Panc1 (cell line): Measurements from ENCODE around the gene GNPAT. TPM values are rescaled to one million over a fixed set of nuclear protein-coding genes. Genes with fewer than 3 reads are reported as not detected.

Experiments
- ATAC-seq: fragments of 200-7000 bp; cut with Tn5 transposase; 2 replicates; pipeline ENCODE4 v1.9.1; 2020; ENCODE audit warnings: mild to moderate bottlenecking, moderate library complexity
- BruUV-seq: library from RNA; stranded (reverse); fragments of 400-500 nt; replicated peaks from 2 replicates; lab custom pipeline; 2021; lab: Mats Ljungman, UMichigan
- CTCF ChIA-PET: fragments of 300-600 bp; sonication (Branson Sonifier 250); formaldehyde crosslinking; loops from one replicate; lab custom pipeline; 2022; ENCODE audit warnings: antibody characterized with exemption; lab: Charles Lee
- POLR2A ChIA-PET: fragments of 300-600 bp; sonication (Branson Sonifier 250); formaldehyde crosslinking; loops from one replicate; lab custom pipeline; 2022; ENCODE audit warnings: antibody characterized with exemption; lab: Charles Lee
- DNase-seq: peaks from one replicate; pipeline ENCODE4 v3.0.0-alpha.2; 2010; ENCODE audit warnings: low read depth, low spot score
- H3K27ac ChIP-seq: 2 replicates; pipeline ENCODE4 v1.5.1; 2011; ENCODE audit warnings: mild to moderate bottlenecking, low read length, inconsistent platforms
- H3K27me3 ChIP-seq: fragments of 200-500 bp; sonication (Bioruptor generic); 2 replicates; pipeline ENCODE4 v1.6.0; 2014; ENCODE audit warnings: low read length, inconsistent platforms; ENCODE audit not compliant: control insufficient read depth, insufficient read depth
- H3K36me3 ChIP-seq: fragments of 200-500 bp; sonication (Bioruptor generic); 2 replicates; pipeline ENCODE4 v1.5.1; 2014; ENCODE audit warnings: inconsistent platforms, mild to moderate bottlenecking, low read length, moderate library complexity; ENCODE audit not compliant: control insufficient read depth, insufficient read depth
- H3K4me1 ChIP-seq: 2 replicates; pipeline ENCODE4 v1.5.1; 2011; ENCODE audit warnings: inconsistent platforms, mild to moderate bottlenecking, low read length, moderate library complexity; ENCODE audit not compliant: control insufficient read depth, insufficient read depth
- H3K4me3 ChIP-seq, 2 experiments: 2 replicates each; pipeline ENCODE4 v1.5.1; 2011 to 2012; ENCODE audit warnings: low read depth in 2 of 2, low read length in 2 of 2, mild to moderate bottlenecking in 2 of 2, inconsistent platforms in 1 of 2, moderate library complexity in 1 of 2
- H3K9me3 ChIP-seq: fragments of 200-500 bp; sonication (Bioruptor generic); 2 replicates; pipeline ENCODE4 v1.5.1; 2014; ENCODE audit warnings: low read depth, mild to moderate bottlenecking, inconsistent platforms, low read length, moderate library complexity; ENCODE audit not compliant: control insufficient read depth, insufficient read depth
- CTCF ChIP-seq: fragments of 450-650 bp; IDR thresholded peaks from 2 replicates; pipeline ENCODE4 v1.5.1; 2017; ENCODE audit warnings: mild to moderate bottlenecking
- POLR2AphosphoS5 ChIP-seq: IDR thresholded peaks from 2 replicates; pipeline ENCODE4 v1.6.1; 2012; ENCODE audit warnings: mild to moderate bottlenecking, low read depth, low read length, moderate library complexity
- REST ChIP-seq, 2 experiments: IDR thresholded peaks; 2 replicates each; pipeline ENCODE4 v1.6.1; 2011 to 2012; ENCODE audit warnings: low read depth in 2 of 2, control low read depth in 1 of 2, low read length in 1 of 2, mild to moderate bottlenecking in 1 of 2, moderate library complexity in 1 of 2; ENCODE audit not compliant: insufficient read depth in 1 of 2
- SIN3A ChIP-seq: IDR thresholded peaks from 2 replicates; pipeline ENCODE4 v1.6.1; 2012; ENCODE audit warnings: low read depth, mild to moderate bottlenecking, low read length, moderate library complexity, borderline replicate concordance; ENCODE audit not compliant: insufficient read depth
- TCF7L2 ChIP-seq: IDR thresholded peaks from 2 replicates; pipeline ENCODE4 v1.6.1; 2011; ENCODE audit warnings: mild to moderate bottlenecking, low read depth, low read length, inconsistent platforms
- in situ Hi-C: cut with HindIII; loops from 2 replicates; pipeline ENCODE4 v1.10.0; 2016; ENCODE audit warnings: low sequenced_read_pairs, low pct_unique_long_range_greater_than_20kb
- intact Hi-C: fragments of 100-400 bp; cut with micrococcal nuclease; formaldehyde crosslinking; loops from one replicate; pipeline ENCODE4 v1.10.0; 2022; ENCODE audit not compliant: unreplicated experiment
- total RNA-seq: library from RNA; stranded (reverse); gene quantifications from one replicate; pipeline ENCODE4 v1.2.1, GENCODE V29; 2021; ENCODE audit not compliant: unreplicated experiment

The GNPAT gene
- total RNA-seq, 1 experiment from 2014 or later, result 42.5 TPM

GRCh38 chr1:231215681-231216385 is 25.2 kb upstream of the GNPAT start:
- DNase-seq (no peak), ATAC-seq (no peak)
- 0 out of 2 replicates have a peak, but pooled peaks cover 3% of the 10 kb centered on the region for H3K4me1 ChIP-seq
- POLR2A ChIA-PET, result interaction anchor here (0.5 kb wide), 1 partner anchor 258 kb away, joined by 3 read pairs; no protein-coding TSS in a partner anchor
- intact Hi-C loops (loop anchor here (10.0 kb wide), 1 partner anchor 581 kb away; no protein-coding TSS in a partner anchor), in situ Hi-C loops (no loop called here)
- H3K27me3 ChIP-seq, result no peaks in the 10 kb centered on the region
- CTCF ChIA-PET, result no interaction called here
- no peaks in the 10 kb centered on the region for H3K9me3 ChIP-seq
- H3K4me3 ChIP-seq, result no peak overlapping the region
- BruUV-seq, result no TSS peak
- no peak for TF ChIP-seq CTCF
- no peak for TF ChIP-seq TCF7L2
- TF ChIP-seq REST (IDR thresholded peaks at IDR 0.05; ENCODE audit: insufficient read depth in 1 of 2, low read depth in 2 of 2, low read length in 1 of 2), result no peak
- TF ChIP-seq POLR2AphosphoS5, result no peak
- no peak for TF ChIP-seq SIN3A
- H3K27ac ChIP-seq, result no peak overlapping the region
- no peaks in the 10 kb centered on the region for H3K36me3 ChIP-seq

GRCh38 chr1:231216498-231216897 is 24.5 kb upstream of the GNPAT start:
- intact Hi-C loops (loop anchor here (10.0 kb wide), 1 partner anchor 582 kb away; no protein-coding TSS in a partner anchor), in situ Hi-C loops (no loop called here)
- CTCF ChIA-PET, result no interaction called here
- DNase-seq (no peak), ATAC-seq (no peak)
- no TSS peak for BruUV-seq
- H3K27me3 ChIP-seq, result no peaks in the 10 kb centered on the region
- no peaks in the 10 kb centered on the region for H3K9me3 ChIP-seq
- no peaks in the 10 kb centered on the region for H3K36me3 ChIP-seq
- 0 out of 2 replicates have a peak, but pooled peaks cover 3% of the 10 kb centered on the region for H3K4me1 ChIP-seq
- no peak overlapping the region for H3K4me3 ChIP-seq
- TF ChIP-seq POLR2AphosphoS5 (no peak), TCF7L2 (no peak), CTCF (no peak)
- H3K27ac ChIP-seq, result no peak overlapping the region
- POLR2A ChIA-PET, result no interaction called here
